HTERT RPE-1 (cell line): ENCODE data around the gene TRAK1.

ENCODE experiments used
- in situ Hi-C: fragments of 300-500 bp; cut with MboI; formaldehyde crosslinking; loops from 4 replicates; pipeline ENCODE4 v1.14.3; 2020; ENCODE audit warnings: low sequenced_read_pairs

TRAK1 gene

GRCh38 chr3:42198709-42199108, 107.6 kb downstream of the TRAK1 start:
- in situ Hi-C loops: no loop called here

GRCh38 chr3:42202217-42202865, 111.2 kb downstream of the TRAK1 start:
- in situ Hi-C loops: no loop called here

DNA sequence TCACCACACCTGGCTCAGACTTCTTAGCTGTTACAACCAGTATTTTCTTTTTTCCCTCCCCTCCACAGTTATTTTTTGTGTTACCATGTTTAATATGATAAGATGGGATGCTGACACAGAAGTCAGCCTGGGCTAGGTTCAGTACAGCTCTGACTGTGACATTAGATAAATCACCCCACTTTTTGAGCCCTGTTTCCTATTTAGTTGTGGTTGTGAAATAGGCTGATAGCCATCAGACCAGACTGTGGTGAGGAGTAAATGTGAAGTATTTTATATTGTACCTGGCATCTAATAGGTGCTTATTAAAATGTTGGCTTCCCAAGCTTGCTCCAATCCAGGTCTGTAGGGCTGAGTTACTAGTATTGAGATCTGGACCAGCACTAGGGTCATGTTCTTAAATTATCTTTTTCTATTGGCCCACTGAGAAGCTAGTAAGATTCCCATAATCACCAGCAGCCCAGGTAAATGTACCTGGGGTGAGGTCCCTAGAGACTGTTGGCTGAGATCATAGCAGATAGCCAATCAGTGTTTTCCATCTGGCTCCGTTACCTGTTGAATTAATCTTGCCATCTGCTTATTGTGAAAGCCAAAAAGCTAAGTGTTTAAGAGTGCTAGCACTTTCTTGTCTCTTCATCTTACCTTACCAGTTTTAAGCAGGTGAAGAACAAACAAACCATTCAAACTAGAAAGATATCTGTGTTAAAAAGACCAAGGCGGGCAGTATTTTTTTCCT, 113.9 kb downstream of the TRAK1 start:
- in situ Hi-C loops: no loop called here

GRCh38 chr3:42205800-42206514, 114.8 kb downstream of the TRAK1 start:
- in situ Hi-C loops: no loop called here

DNA sequence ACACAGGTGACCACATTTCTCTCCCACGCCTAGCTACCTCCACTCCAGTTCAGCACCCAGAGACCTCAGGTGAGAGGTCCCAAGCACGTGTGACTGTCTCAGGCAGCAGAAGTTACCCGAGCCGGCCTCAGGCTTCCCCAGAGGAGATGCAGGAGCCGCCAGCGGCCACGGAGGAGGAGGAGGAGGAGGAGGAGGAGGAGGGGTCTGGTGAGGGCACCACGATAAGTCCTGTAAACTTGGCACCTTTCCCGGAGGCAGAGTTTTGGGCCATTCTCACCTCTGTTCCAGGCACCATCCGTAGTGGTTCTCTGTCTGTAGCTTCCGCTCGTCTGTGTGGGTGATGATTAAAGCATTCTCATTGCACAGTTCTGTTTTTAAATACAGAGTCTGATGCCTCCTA, 118.8 kb downstream of the TRAK1 start:
- in situ Hi-C loops: no loop called here

DNA sequence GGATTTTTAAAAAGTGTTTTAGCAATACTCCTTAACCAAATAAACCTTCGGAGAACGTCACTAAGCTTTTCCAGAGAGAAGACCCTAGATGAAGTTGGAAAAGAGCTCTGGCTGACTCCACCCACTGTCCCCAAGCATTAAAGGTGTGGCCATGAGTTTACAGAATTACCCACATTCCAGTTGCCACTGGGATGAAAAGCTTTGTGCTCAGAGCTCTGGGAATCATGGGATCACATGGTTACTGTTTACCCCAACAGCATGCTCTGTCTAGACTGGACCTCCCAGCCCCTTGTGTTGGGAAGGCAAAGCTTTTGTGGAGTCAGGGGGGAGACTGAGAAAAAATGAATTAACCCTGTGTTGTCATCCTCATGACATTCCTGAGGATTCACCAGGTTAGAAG, 119.6 kb downstream of the TRAK1 start:
- in situ Hi-C loops: no loop called here

GRCh38 chr3:42213417-42213816, 122.3 kb downstream of the TRAK1 start:
- in situ Hi-C loops: no loop called here

DNA sequence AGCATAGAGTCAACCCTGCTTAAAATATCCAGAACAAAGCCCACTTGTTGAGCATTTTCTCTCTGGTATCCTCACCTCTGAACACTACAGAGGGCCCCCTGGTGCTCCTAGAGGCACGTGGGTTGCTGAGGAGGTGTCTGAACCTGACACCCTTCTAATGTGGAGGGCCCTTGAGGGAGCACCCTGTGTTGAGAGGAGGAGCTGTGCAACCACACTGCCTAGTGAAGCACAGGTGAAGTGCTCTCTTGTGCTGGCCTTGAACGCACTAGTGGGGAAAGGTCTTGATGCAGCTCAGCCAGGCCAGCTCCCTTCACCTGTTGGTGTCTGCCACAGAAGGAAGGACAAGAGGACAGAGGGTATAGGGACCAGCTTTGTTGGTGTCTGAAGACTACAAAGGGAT, 122.9 kb downstream of the TRAK1 start:
- in situ Hi-C loops: no loop called here

GRCh38 chr3:42214565-42215283, 123.6 kb downstream of the TRAK1 start:
- in situ Hi-C loops: no loop called here

DNA sequence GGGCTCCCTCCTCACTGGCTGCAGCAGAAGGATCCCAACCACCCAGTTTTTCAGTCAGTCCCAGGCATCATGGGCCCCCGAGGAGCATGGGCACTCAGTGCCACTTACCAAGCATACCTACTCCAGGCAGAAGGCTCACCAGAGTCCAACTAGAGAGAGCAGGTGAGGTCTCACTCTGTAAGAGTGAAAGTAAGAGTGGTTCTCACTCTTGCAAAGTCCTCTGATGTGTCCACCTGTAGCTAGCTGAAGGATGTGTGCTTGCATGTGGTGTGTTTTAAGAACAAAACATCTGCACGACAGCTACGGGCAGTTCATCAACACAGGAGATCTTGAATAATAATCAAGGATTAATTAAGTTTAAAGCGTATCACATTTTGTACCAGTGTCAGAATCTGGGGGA, 125.1 kb downstream of the TRAK1 start:
- in situ Hi-C loops: no loop called here

DNA sequence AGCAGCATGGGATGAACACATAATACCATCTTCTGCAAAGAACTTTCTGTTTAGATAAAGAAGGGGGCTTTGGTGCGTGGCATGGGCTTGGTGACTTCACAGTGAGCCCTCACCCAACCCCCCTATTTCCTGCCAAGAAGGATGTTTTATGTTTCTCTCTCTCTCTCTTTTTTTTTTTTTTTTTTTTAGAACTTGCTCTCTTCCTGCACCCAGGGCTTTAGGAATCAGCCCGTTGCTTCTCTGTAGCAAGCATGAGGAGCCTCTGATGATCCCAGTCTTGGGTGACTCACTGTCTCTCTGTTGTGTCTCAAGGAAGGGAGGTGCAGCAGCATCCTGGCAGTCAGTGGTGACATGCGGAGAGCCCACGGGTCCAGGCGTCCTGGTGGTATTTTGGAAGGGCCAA, 125.8 kb downstream of the TRAK1 start:
- in situ Hi-C loops: no loop called here

DNA sequence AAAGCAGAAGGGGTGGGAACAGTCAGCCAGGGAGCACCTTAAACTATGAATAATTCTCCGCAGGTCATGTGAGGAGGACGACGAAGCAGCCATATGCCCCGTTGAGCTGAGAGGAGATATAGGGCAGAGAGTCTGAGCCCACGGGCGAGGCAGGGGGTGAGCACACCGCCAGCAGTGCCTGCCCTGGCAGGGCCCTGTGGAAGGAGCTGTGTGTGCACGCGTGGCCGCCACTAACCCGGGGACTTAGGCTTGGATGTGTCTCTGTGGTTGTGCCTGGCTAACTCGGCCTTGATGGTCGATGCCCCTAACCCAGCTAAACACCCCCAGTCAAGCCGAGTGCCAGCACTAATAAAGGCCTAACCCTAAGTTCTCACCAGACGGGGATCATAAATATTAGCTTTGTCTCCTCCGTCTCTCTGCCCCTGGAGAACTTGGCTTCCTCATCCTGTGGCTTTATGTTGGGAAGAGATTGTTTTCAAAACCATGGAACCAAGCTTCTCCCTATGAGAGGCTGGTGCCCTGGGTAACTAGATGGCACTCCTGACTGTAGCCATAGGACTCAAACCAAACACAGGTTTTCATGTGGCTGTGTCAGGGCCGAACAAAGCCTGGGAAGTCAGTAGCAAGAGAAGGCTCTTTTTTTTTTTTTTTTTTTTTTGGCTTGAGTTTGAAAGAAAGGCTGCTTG, 129.4 kb downstream of the TRAK1 start:
- in situ Hi-C loops: no loop called here

DNA sequence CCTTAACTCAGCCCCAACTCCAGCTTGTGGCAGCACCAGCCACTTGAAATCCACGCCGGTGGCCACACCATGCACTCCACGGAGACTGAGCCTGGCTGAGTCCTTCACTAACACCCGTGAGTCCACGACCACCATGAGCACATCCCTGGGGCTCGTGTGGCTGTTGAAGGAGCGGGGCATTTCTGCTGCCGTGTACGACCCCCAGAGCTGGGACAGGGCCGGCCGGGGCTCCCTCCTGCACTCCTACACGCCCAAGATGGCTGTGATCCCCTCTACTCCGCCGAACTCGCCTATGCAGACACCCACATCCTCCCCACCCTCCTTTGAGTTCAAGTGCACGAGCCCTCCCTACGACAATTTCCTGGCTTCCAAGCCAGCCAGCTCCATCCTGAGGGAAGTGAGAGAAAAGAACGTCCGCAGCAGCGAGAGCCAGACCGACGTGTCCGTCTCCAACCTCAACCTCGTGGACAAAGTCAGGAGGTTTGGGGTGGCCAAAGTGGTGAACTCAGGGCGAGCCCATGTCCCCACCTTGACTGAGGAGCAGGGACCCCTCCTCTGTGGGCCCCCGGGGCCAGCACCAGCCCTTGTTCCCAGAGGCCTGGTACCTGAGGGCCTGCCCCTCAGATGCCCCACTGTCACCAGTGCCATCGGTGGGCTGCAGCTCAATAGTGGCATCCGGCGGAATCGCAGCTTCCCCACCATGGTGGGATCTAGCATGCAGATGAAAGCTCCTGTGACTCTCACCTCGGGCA, 132.0 kb downstream of the TRAK1 start:
- in situ Hi-C loops: no loop called here

DNA sequence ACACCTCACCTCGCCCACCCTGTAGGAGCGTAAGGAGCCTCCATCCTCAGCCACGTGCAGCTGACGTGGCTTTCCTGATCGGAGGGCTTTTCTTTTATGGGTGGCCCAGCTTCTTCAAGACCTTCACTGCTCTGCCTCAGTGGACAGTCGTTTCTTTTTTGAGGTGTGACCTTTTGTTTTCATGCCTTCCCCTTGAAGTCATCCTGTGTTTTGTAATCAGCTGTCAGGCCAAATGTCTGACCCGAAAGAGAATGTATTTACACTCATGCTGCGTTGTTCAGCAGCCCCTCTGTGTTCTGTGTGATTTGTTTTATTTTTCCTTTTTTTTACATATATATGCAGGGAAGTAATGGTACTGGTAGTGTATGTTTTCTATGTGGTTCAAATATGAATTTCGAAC, 133.0 kb downstream of the TRAK1 start:
- in situ Hi-C loops: no loop called here

GRCh38 chr3:42224658-42225421, 133.7 kb downstream of the TRAK1 start:
- in situ Hi-C loops: no loop called here

GRCh38 chr3:42225486-42226363, 134.6 kb downstream of the TRAK1 start:
- in situ Hi-C loops: no loop called here

GRCh38 chr3:42226470-42227425, 135.6 kb downstream of the TRAK1 start:
- in situ Hi-C loops: no loop called here
